Measurements from ENCODE around the gene PCBP2.

The PCBP2 gene

DNA sequence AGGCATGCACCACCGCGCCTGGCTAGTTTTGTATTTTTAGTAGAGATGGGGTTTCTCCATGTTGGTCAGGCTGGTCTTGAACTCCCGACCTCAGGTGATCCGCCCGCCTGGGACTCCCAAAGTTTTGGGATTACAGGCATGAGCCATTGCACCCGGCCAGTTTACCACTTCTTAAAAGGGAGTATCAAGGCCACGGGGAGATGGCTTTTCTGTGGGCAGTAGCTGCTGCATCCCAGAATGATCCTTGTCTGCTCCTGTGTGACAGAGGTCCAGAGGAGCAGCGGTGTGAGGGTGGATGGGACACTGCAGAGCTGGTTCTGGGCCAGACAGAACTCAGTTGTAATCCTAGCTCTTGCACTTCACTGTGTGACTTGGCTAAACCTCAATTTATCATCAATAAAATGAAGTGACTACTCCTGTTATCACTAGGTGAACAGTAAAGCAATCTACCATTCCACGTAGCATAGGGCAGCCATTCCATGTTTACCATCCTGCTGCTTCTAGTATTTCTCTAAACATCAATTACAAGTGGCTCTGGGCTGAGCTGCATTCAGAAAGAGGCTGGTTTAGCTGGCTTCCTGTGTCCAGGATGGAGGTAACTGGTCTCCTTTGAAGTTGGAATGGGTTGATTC, 58.4 kb downstream of the PCBP2 start:
- no peak for DNase-seq (ENCODE audit: low read depth)

DNA sequence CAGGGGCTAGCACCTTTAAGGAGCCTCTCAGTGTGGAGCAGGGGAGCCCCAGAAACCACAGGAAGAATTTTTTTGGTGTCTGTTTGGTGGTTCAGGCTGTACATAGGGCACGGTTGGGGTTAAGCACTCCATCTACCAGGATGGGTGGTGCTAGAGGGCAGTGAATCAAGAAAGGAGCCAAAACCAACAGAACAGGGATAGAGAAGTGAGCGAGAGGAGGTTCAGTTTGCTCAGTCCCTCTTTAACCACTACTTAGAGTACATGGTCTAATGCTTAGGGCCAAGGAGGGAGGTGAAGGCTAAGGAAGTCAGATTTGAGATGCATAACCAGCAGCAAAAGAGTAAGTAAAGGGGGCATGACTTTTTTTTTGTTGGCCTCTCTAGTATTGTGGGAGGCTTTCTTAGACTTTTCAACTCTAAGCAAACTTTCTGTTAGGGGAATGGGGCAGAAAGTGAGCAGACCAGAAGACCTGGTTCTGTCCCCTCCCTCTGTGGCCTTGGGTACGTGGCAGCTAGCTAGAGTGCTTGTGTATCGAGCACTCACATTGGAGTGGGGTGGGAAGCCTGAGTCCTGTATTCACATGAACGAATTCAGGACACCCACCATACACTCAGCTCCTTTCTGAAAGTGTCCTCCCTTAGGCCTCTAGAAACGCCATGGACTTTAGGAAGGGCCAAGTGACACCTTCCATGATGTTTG, 62.0 kb downstream of the PCBP2 start:
- DNase-seq (ENCODE audit: low read depth): no peak

DNA sequence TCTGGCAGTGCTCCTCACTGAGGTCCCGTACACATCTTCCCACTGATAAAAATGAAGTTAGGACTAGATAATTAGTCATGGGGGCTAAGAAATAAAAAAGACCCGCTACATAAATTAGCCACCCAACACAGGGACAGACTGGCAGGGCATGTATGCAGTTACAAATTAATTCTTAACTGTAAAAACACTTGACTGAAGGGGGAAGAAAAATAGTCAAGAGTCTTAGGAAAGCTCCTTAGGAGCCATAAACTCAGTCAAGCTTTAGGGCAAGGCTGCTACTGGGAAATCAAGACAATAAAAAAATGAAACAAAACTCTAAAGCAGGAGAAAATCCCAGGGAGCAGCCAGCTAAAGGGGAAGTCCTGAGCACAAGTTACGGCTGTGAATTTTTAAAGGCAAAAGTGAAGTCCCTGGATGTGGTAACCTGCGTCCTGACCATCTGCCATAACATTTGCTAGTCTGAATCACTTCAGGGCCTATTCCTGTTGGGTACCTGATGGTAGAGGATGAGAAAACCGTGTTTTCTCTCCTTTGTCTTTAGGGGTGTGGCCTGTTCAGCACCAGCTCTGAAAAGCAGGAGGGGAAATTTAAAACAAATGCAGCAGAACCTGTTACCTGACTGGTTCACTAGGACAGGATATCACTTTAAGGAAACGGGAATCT, 62.9 kb downstream of the PCBP2 start:
- DNase-seq (ENCODE audit: low read depth): no peak

DNA sequence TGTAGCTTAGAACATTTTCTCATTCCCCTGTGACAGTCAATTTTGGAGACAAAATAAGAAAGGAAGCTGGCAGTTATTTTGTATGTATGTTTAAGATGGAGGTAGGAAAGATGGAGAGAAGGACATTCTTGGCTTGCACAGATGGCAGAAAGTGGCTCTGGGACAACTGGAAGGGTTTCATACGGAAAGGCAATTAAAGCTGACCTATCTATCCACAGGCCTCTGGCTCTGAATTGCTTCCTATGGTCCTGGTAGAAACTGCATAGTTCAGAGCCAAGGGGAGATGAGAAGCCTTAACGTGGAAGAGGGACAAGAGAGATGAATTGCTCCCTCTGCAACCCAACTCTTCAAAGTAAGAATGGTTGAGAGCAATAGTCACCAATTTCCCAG, 63.4 kb downstream of the PCBP2 start:
- DNase-seq (ENCODE audit: low read depth): no peak

DNA sequence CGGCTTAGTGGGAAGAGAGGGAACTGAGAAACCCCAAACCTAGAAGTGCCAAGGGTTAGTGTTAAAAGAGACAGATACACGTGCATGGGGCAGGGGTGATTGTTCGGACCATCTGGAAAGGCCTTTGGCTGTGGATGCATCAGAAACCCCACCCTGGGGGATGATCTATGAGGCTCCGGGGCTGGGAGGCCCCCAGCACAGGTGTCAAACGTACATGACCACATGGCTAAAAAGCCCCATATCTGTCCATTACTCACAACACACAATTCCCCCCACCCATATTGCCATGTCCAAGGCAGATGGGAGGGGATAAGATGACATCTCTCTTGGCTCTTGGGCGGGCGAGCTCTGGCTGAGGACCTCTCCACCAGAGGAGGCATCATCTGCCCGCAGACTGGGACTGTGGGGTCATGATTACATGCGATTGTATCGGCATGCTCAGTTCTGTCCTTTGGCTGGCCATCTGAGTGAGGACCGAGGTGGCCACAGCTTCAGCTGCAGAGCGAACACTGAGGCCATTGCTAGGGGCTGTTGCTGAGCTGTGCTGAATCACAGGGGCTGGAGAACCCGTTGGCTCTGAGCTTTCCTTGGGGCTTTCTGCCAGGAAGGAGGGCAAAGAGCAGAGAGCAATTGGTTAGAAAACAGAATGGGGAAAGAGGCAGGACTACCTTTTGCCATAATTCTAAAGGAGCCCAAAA, 65.0 kb downstream of the PCBP2 start:
- DNase-seq (ENCODE audit: low read depth): no peak

DNA sequence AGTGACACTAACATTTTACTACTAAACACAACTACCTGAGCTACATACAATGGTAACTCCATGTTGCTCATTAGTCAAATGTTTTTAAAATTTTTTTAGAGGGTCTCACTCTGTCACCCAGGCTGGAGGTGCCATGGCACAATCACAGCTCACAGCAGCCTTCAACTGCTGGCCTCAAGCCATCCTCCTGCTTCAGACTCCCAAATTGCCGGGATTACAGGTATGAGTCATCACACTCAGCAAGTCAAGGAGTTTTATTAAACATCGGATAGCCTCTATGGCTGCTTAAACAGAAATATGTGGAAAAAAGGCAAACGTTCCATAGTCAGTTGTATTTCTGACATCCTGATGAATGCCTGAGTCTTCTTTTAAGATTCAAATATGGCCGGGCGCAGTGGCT, 66.5 kb downstream of the PCBP2 start:
- DNase-seq (ENCODE audit: low read depth): peak; percentile 33

DNA sequence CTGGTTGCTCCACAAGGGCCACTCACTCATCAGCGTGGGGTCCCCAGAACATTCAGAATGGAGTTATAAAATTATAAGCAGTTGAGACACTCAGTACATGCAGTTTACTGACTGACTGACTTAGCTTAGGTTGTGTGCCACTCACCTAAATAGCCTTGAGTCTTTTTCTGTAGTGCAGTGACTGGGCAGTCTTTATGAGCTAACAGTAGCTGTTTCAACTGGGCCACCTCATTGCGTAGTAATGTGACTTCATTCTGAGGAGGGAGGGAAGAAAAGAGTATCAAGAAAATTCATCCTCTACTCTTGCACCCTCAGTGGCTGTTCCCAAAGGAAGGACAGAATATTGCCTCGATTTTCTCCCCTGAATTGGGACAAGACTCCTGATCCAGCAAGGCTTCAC, 71.2 kb downstream of the PCBP2 start:
- DNase-seq (ENCODE audit: low read depth): peak; percentile 14

DNA sequence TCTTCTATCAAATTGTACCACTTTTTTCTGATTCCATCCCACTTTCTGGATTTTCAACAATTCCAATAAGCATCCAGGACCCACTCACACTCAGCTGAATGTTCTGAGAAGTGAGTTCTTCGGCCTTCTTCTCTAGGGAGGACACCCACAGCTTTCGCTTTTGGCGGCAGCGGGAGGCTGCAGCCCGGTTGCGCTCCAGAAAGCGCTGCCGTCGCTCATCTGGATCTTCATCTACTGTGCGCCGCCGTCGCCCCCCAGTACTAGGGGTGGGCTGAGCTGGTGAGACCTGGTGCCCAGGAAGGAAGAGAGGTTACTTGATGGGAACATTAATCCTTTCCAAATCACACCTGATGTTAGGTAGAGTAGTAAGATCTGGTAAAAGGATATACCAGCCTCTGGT, 72.6 kb downstream of the PCBP2 start:
- DNase-seq (ENCODE audit: low read depth): no peak

DNA sequence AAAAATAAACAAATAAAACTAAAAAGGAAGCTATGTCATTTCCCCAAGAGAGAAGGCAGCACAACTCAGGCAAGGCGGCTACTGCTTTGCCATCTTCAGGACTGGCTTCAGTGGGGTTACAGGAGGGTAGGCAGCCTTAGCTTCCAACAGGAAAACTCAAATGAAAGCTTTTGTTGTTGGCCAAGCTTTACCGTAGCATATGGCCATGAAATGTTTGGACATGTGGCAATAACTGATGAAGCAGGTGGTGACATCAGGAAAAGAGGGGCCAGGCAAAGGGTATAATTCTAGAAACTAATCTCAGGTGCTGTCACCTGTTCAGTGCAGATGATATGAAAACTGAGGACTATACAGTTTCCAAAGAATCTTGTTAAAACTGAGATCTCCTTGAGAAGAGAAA, 78.2 kb downstream of the PCBP2 start:
- DNase-seq (ENCODE audit: low read depth): no peak

All from EH (cell line).